Lung (tissue), 12 donors: ENCODE results near the gene ECT2. TPM values are rescaled to one million over a fixed set of nuclear protein-coding genes. Genes with fewer than 3 reads are reported as not detected.
A peak's percentile ranks its signal among the peaks of the same experiment; 100 is the strongest.

Experiments used
- ATAC-seq: fragments of 200-7000 bp; cut with Tn5 transposase; one replicate; pipeline ENCODE4 v1.9.1; 2020; ENCODE audit warnings: moderate number of reproducible peaks; ENCODE audit not compliant: insufficient read depth, low FRiP score
- DNase-seq, 3 donors: peaks; one replicate each; pipeline ENCODE4 v3.0.0-alpha.2; 2013 to 2017
- H3K27ac ChIP-seq, 2 donors: one replicate each; pipeline ENCODE4 v1.5.1; 2013; ENCODE audit warnings: mild to moderate bottlenecking in 2 of 2, moderate library complexity in 2 of 2, control low read depth in 1 of 2, inconsistent platforms in 1 of 2, low read depth in 1 of 2, low read length in 1 of 2
- H3K27me3 ChIP-seq, 3 donors: one replicate each; pipeline ENCODE4 v1.5.1; 2013; ENCODE audit warnings: low read length in 2 of 3; ENCODE audit not compliant: control insufficient read depth in 3 of 3, insufficient read depth in 3 of 3
- H3K36me3 ChIP-seq, 4 donors: one replicate each; pipeline ENCODE4 v1.5.1; 2013; ENCODE audit warnings: low read length in 4 of 4, mild to moderate bottlenecking in 1 of 4, moderate library complexity in 1 of 4; ENCODE audit not compliant: control insufficient read depth in 4 of 4, insufficient read depth in 4 of 4
- H3K4me1 ChIP-seq, 5 donors: one replicate each; pipeline ENCODE4 v1.5.1; 2013; ENCODE audit warnings: low read length in 5 of 5, mild to moderate bottlenecking in 2 of 5, moderate library complexity in 1 of 5; ENCODE audit not compliant: control insufficient read depth in 5 of 5, insufficient read depth in 5 of 5
- H3K4me3 ChIP-seq: one replicate; pipeline ENCODE4 v1.5.1; 2013; ENCODE audit warnings: mild to moderate bottlenecking, control low read depth, moderate library complexity
- H3K9ac ChIP-seq, 2 donors: one replicate each; pipeline ENCODE4 v1.5.1; 2013; ENCODE audit warnings: low read length in 2 of 2, control low read depth in 1 of 2; ENCODE audit not compliant: insufficient read depth in 1 of 2
- H3K9me3 ChIP-seq, 4 donors: one replicate each; pipeline ENCODE4 v1.5.1; 2013; ENCODE audit warnings: low read length in 3 of 4, mild to moderate bottlenecking in 1 of 4, moderate library complexity in 1 of 4; ENCODE audit not compliant: control insufficient read depth in 4 of 4, insufficient read depth in 3 of 4
- CTCF ChIP-seq: IDR thresholded peaks from 2 replicates; pipeline ENCODE4 v1.5.1; 2012; ENCODE audit warnings: mild to moderate bottlenecking; ENCODE audit errors: control extremely low read depth, extremely low read depth
- whole genome bisulfite sequencing, 2 donors: extraction: QIAGEN DNeasy Blood & Tissue Kit; methylation state at CpG; one replicate each; pipeline ENCODE4 v1.1.7; 2013; 5-methylcytosine and 5-hydroxymethylcytosine counted together
- polyA plus RNA-seq, 2 donors: library from polyadenylated mRNA; stranded (reverse); fragments of 200-250 nt; gene quantifications; one replicate each; pipeline ENCODE4 v1.2.1, GENCODE V29; 2013
- total RNA-seq, 2 donors: library from RNA; depleted of rRNA in 1 of 2; stranded (reverse); fragments of >200 nt in 1 of 2; gene quantifications; one replicate each; pipeline ENCODE4 v1.2.1, GENCODE V29; 2014 to 2021
- donor health status: control.
- donor health status: control.
- donor health status: Bipolar disorder and iron deficiency.
- donor health status: healthy.
- donor health status: DM: yes; HTN: yes; CAD: no.

Gene ECT2
- total and polyA plus RNA-seq, 4 donors, result 4.2 to 19.5 (median 8.5) TPM

GRCh38 chr3:172709774-172710663 lies 40.5 kb upstream of the ECT2 start:
- H3K27ac ChIP-seq, result peak overlapping the region; percentile 77 to 98
- DNase-seq (peak in 2 of 3 donors; percentile 32 to 41), ATAC-seq (peak; percentile 7)

GRCh38 chr3:172710664-172711453 lies 39.7 kb upstream of the ECT2 start, which contains the start of gene NCEH1:
Gene NCEH1, minus strand, starts transcription at chr3:172711067. Its CDS starts 83 bp downstream, at chr3:172710984.
- peak within 1 kb of the TSS; percentile 63 for H3K9ac ChIP-seq
- DNase-seq (peak; percentile 87 to 91 (median 88)), ATAC-seq (peak; percentile 98)
- 0% methylated on average over 41 of the region's 41 CpGs for WGBS, 2 donors
- H3K9me3 ChIP-seq, result no peaks in the 10 kb centered on the region
- H3K27me3 ChIP-seq, result peaks cover 0 to 3% (median 0%) of the 10 kb centered on the region in 3 donors
- peak; percentile 65 for TF ChIP-seq CTCF
- H3K36me3 ChIP-seq, result no peaks in the 10 kb centered on the region
- peak within 1 kb of the TSS; percentile 75 for H3K4me3 ChIP-seq
- peaks cover 0 to 13% (median 4%) of the 10 kb centered on the region in 5 donors for H3K4me1 ChIP-seq
- peak within 1 kb of the TSS; percentile 90 to 98 for H3K27ac ChIP-seq

More at GRCh38 chr3:172709774-172710663, 40.5 kb upstream of the ECT2 start:
- peaks cover 0 to 13% (median 4%) of the 10 kb centered on the region in 5 donors for H3K4me1 ChIP-seq
- TF ChIP-seq CTCF, result no peak
- no peaks in the 10 kb centered on the region for H3K36me3 ChIP-seq
- H3K27me3 ChIP-seq, result peaks cover 0 to 3% (median 0%) of the 10 kb centered on the region in 3 donors
- H3K9me3 ChIP-seq, result no peaks in the 10 kb centered on the region
- WGBS, 2 donors, result 3 to 5% methylated on average over 17 of the region's 17 CpGs
- H3K9ac ChIP-seq, result peak overlapping the region; percentile 63
- peak overlapping the region; percentile 75 for H3K4me3 ChIP-seq

GRCh38 chr3:172711454-172711795 lies 39.1 kb upstream of the ECT2 start:
- no peaks in the 10 kb centered on the region for H3K36me3 ChIP-seq
- peaks cover 0 to 13% (median 4%) of the 10 kb centered on the region in 5 donors for H3K4me1 ChIP-seq
- H3K4me3 ChIP-seq, result no peak overlapping the region
- peaks cover 0 to 3% (median 0%) of the 10 kb centered on the region in 3 donors for H3K27me3 ChIP-seq
- WGBS, 2 donors, result 31 to 39% methylated on average over 2 of the region's 2 CpGs
- no peaks in the 10 kb centered on the region for H3K9me3 ChIP-seq
- H3K9ac ChIP-seq, result peak overlapping the region in 1 of 2 donors; percentile 63
- ATAC-seq (peak; percentile 5), DNase-seq (no peak)
- peak overlapping the region; percentile 90 for H3K27ac ChIP-seq
- TF ChIP-seq CTCF, result no peak
